SU-DHL-6 (cell line): ENCODE measurements around the gene CENPF.

Experiments used
- EZH2phosphoT487 ChIP-seq: fragments of 200-600 bp; sonication (generic), shearing (Covaris generic); conservative IDR thresholded peaks from 2 replicates; pipeline ENCODE4 v1.6.1; 2018; ENCODE audit warnings: mild to moderate bottlenecking, antibody characterized with exemption, low read length, moderate library complexity, mixed read lengths
- TF ChIP-seq, protein P1 (sequence below): fragments of 200-600 bp; sonication (generic); IDR thresholded peaks from one replicate; pipeline ENCODE4 v1.5.1; 2017; ENCODE audit warnings: antibody characterized with exemption, mild to moderate bottlenecking, low read length, moderate library complexity; ENCODE audit not compliant: insufficient read depth, poor library complexity, severe bottlenecking

GRCh38 chr1:214635506-214635905 is 32.5 kb downstream of the CENPF start:
- TF ChIP-seq, protein P1, sequence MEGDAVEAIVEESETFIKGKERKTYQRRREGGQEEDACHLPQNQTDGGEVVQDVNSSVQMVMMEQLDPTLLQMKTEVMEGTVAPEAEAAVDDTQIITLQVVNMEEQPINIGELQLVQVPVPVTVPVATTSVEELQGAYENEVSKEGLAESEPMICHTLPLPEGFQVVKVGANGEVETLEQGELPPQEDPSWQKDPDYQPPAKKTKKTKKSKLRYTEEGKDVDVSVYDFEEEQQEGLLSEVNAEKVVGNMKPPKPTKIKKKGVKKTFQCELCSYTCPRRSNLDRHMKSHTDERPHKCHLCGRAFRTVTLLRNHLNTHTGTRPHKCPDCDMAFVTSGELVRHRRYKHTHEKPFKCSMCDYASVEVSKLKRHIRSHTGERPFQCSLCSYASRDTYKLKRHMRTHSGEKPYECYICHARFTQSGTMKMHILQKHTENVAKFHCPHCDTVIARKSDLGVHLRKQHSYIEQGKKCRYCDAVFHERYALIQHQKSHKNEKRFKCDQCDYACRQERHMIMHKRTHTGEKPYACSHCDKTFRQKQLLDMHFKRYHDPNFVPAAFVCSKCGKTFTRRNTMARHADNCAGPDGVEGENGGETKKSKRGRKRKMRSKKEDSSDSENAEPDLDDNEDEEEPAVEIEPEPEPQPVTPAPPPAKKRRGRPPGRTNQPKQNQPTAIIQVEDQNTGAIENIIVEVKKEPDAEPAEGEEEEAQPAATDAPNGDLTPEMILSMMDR: no peak
- no peak for TF ChIP-seq EZH2phosphoT487
